Measurements from ENCODE around the gene NGDN.

GRCh38 chr14:23436327-23437132, 33.0 kb upstream of the NGDN start:
- TF ChIP-seq CTCF (IDR thresholded peaks at IDR 0.05) (no peak), POLR2A (IDR thresholded peaks at IDR 0.05) (no peak)

Data from lower leg skin (tissue), 3 donors.